Activated CD8-positive, alpha-beta T cell treated with anti-CD3 and anti-CD28 coated beads, Interleukin-2, amount 10 ng/mL, durations not matched to agents 7 days and 5 days (primary cell): Measurements from ENCODE around the gene FREY1. TPM values are rescaled to one million over a fixed set of nuclear protein-coding genes. Genes with fewer than 3 reads are reported as not detected.
A peak's percentile ranks its signal among the peaks of the same experiment; 100 is the strongest.
"Not testable (repeated sequence)": the region's sequence is repeated elsewhere in the genome, so short reads cannot be mapped to it uniquely, and the experiment has no call there.

ENCODE experiments used
- ATAC-seq: fragments of 150-1000 bp; cut with Tn5 transposase; one replicate; pipeline ENCODE4 v1.10.0; 2021; ENCODE audit warnings: moderate library complexity
- CTCF ChIA-PET: fragments of 350-600 bp; sonication (Branson Sonifier 250); formaldehyde crosslinking; loops from one replicate; lab custom pipeline; 2021; ENCODE audit warnings: antibody characterized with exemption; lab: Charles Lee
- POLR2A ChIA-PET: fragments of 350-600 bp; sonication (Branson Sonifier 250); formaldehyde crosslinking; loops from one replicate; lab custom pipeline; 2021; ENCODE audit warnings: antibody characterized with exemption; lab: Charles Lee
- DNase-seq: peaks from one replicate; pipeline ENCODE4 v3.0.0-alpha.2; 2020
- H3K27ac Mint-ChIP-seq: one replicate; pipeline ENCODE4 v1.8.0; 2021; ENCODE audit warnings: mild to moderate bottlenecking, mixed read lengths
- H3K27me3 Mint-ChIP-seq: one replicate; pipeline ENCODE4 v1.8.0; 2021; ENCODE audit warnings: low read depth, mixed read lengths
- H3K36me3 Mint-ChIP-seq: one replicate; pipeline ENCODE4 v1.8.0; 2021; ENCODE audit warnings: low read depth, mixed read lengths
- H3K4me1 Mint-ChIP-seq: one replicate; pipeline ENCODE4 v1.8.0; 2021; ENCODE audit warnings: low read depth, mixed read lengths
- H3K4me3 Mint-ChIP-seq: one replicate; pipeline ENCODE4 v1.8.0; 2021; ENCODE audit warnings: mild to moderate bottlenecking, mixed read lengths
- H3K9me3 Mint-ChIP-seq: one replicate; pipeline ENCODE4 v1.8.0; 2022; ENCODE audit warnings: mixed read lengths; ENCODE audit not compliant: insufficient read depth
- total RNA-seq, 2 experiments: library from RNA; stranded (reverse); gene quantifications; one replicate each; pipeline ENCODE4 v1.2.3, GENCODE V29; 2021

The FREY1 gene
- total RNA-seq, 2 experiments from 2014 or later = 2.1 TPM

- POLR2A ChIA-PET, H3K36me3 Mint-ChIP-seq, DNase-seq, H3K9me3 Mint-ChIP-seq, ATAC-seq, H3K4me1 Mint-ChIP-seq, H3K27ac Mint-ChIP-seq: not testable (repeated sequence)
- CTCF ChIA-PET = interaction anchor here (0.8 kb wide), 1 partner anchor 10 kb away, joined by 3 read pairs; no protein-coding TSS in a partner anchor
- Mint-ChIP-seq H3K4me3 (peak overlapping the region; percentile 57), H3K27me3 (peaks cover 19% of the 10 kb centered on the region)
These were observed 6.8 kb downstream of the FREY1 start for GRCh38 chr11:45900175-45900800.

GRCh38 chr11:45899448-45900174 lies 7.5 kb downstream of the FREY1 start:
- ChIA-PET CTCF (no interaction called here), POLR2A (interaction anchor here (0.6 to 0.9 kb wide), 2 partner anchors 18 to 55 kb away, joined by 3 read pairs; partner anchors contain the start of gene PEX16)
- Mint-ChIP-seq H3K27ac (no peak overlapping the region), H3K9me3 (no peaks in the 10 kb centered on the region), H3K4me3 (peak overlapping the region; percentile 40), H3K4me1 (peaks cover 6% of the 10 kb centered on the region), H3K27me3 (peaks cover 19% of the 10 kb centered on the region), H3K36me3 (no peaks in the 10 kb centered on the region)
- peak; percentile 77 for ATAC-seq
- DNase-seq = peak; percentile 75

- H3K4me1 Mint-ChIP-seq = peaks cover 6% of the 10 kb centered on the region
- H3K9me3 Mint-ChIP-seq = no peaks in the 10 kb centered on the region
- no peaks in the 10 kb centered on the region for H3K36me3 Mint-ChIP-seq
- H3K27ac Mint-ChIP-seq = no peak overlapping the region
- POLR2A ChIA-PET = interaction anchor here (0.6 to 0.9 kb wide), 2 partner anchors 19 to 55 kb away, joined by 3 read pairs; partner anchors contain the start of gene PEX16
- no peak overlapping the region for H3K4me3 Mint-ChIP-seq
- no peak for ATAC-seq
- CTCF ChIA-PET = no interaction called here
- H3K27me3 Mint-ChIP-seq = peaks cover 19% of the 10 kb centered on the region
- no peak for DNase-seq
These were observed 8.0 kb downstream of the FREY1 start for GRCh38 chr11:45899086-45899447.

GRCh38 chr11:45897556-45897955 lies 9.5 kb downstream of the FREY1 start:
- Mint-ChIP-seq H3K9me3 (no peaks in the 10 kb centered on the region), H3K27me3 (peaks cover 19% of the 10 kb centered on the region), H3K4me1 (peaks cover 6% of the 10 kb centered on the region), H3K36me3 (no peaks in the 10 kb centered on the region), H3K4me3 (no peak overlapping the region), H3K27ac (no peak overlapping the region)
- POLR2A ChIA-PET = no interaction called here
- CTCF ChIA-PET = interaction anchor here (0.7 kb wide), 1 partner anchor 346 kb away, joined by 3 read pairs; no protein-coding TSS in a partner anchor
- DNase-seq = no peak
- ATAC-seq = no peak

GRCh38 chr11:45896422-45896984 lies 10.6 kb downstream of the FREY1 start:
- Mint-ChIP-seq H3K4me3 (no peak overlapping the region), H3K36me3 (no peaks in the 10 kb centered on the region), H3K27ac (no peak overlapping the region), H3K27me3 (peaks cover 18% of the 10 kb centered on the region), H3K9me3 (no peaks in the 10 kb centered on the region), H3K4me1 (peaks cover 6% of the 10 kb centered on the region)
- CTCF ChIA-PET = no interaction called here
- DNase-seq = no peak
- no peak for ATAC-seq
- POLR2A ChIA-PET = no interaction called here

GRCh38 chr11:45895553-45896259 lies 11.4 kb downstream of the FREY1 start:
- CTCF ChIA-PET = no interaction called here
- ATAC-seq = no peak
- POLR2A ChIA-PET = no interaction called here
- H3K27ac Mint-ChIP-seq = no peak overlapping the region
- no peak for DNase-seq
- H3K4me3 Mint-ChIP-seq = no peak overlapping the region
- H3K36me3 Mint-ChIP-seq = no peaks in the 10 kb centered on the region
- H3K27me3 Mint-ChIP-seq = peaks cover 10% of the 10 kb centered on the region
- H3K9me3 Mint-ChIP-seq = no peaks in the 10 kb centered on the region
- H3K4me1 Mint-ChIP-seq = peaks cover 6% of the 10 kb centered on the region

- H3K9me3 Mint-ChIP-seq = no peaks in the 10 kb centered on the region
- no peak overlapping the region for H3K27ac Mint-ChIP-seq
- no peak overlapping the region for H3K4me3 Mint-ChIP-seq
- no peaks in the 10 kb centered on the region for H3K36me3 Mint-ChIP-seq
- peaks cover 6% of the 10 kb centered on the region for H3K27me3 Mint-ChIP-seq
- ChIA-PET POLR2A (no interaction called here), CTCF (no interaction called here)
- H3K4me1 Mint-ChIP-seq = peaks cover 4% of the 10 kb centered on the region
- ATAC-seq = no peak
- DNase-seq = no peak
These were observed 12.4 kb downstream of the FREY1 start for GRCh38 chr11:45894555-45895247.

- CTCF ChIA-PET = interaction anchor here (1.1 kb wide), 1 partner anchor 37 kb away, joined by 3 read pairs; no protein-coding TSS in a partner anchor
- Mint-ChIP-seq H3K27me3 (peaks cover 2% of the 10 kb centered on the region), H3K9me3 (no peaks in the 10 kb centered on the region), H3K4me3 (no peak overlapping the region), H3K27ac (no peak overlapping the region), H3K4me1 (no peaks in the 10 kb centered on the region), H3K36me3 (no peaks in the 10 kb centered on the region)
- DNase-seq = no peak
- no peak for ATAC-seq
- POLR2A ChIA-PET = no interaction called here
These were observed 14.2 kb downstream of the FREY1 start for GRCh38 chr11:45892856-45893255.

GRCh38 chr11:45890886-45891550 lies 16.1 kb downstream of the FREY1 start:
- no peaks in the 10 kb centered on the region for H3K36me3 Mint-ChIP-seq
- H3K4me1 Mint-ChIP-seq = no peaks in the 10 kb centered on the region
- ATAC-seq = no peak
- DNase-seq = no peak
- H3K4me3 Mint-ChIP-seq = no peak overlapping the region
- ChIA-PET POLR2A (interaction anchor here (0.9 kb wide), 1 partner anchor 12 kb away, joined by 4 read pairs; no protein-coding TSS in a partner anchor), CTCF (interaction anchor here (0.6 kb wide), 1 partner anchor 10 kb away, joined by 3 read pairs; no protein-coding TSS in a partner anchor)
- no peak overlapping the region for H3K27ac Mint-ChIP-seq
- H3K27me3 Mint-ChIP-seq = peaks cover 4% of the 10 kb centered on the region
- H3K9me3 Mint-ChIP-seq = no peaks in the 10 kb centered on the region

- POLR2A ChIA-PET = no interaction called here
- CTCF ChIA-PET = interaction anchor here (0.6 kb wide), 1 partner anchor 11 kb away, joined by 3 read pairs; no protein-coding TSS in a partner anchor
- H3K4me1 Mint-ChIP-seq = peaks cover 3% of the 10 kb centered on the region
- no peaks in the 10 kb centered on the region for H3K9me3 Mint-ChIP-seq
- ATAC-seq (no peak), DNase-seq (no peak)
- no peaks in the 10 kb centered on the region for H3K36me3 Mint-ChIP-seq
- H3K27ac Mint-ChIP-seq = no peak overlapping the region
- H3K27me3 Mint-ChIP-seq = peaks cover 4% of the 10 kb centered on the region
- H3K4me3 Mint-ChIP-seq = no peak overlapping the region
These were observed 17.1 kb downstream of the FREY1 start for GRCh38 chr11:45889966-45890365.

- peaks cover 4% of the 10 kb centered on the region for H3K27me3 Mint-ChIP-seq
- POLR2A ChIA-PET = no interaction called here
These were observed 17.5 kb downstream of the FREY1 start for GRCh38 chr11:45889555-45889954.

More at GRCh38 chr11:45889555-45889954, 17.5 kb downstream of the FREY1 start:
- H3K27ac Mint-ChIP-seq = no peak overlapping the region
- ATAC-seq (no peak), DNase-seq (no peak)
- no peak overlapping the region for H3K4me3 Mint-ChIP-seq
- H3K36me3 Mint-ChIP-seq = no peaks in the 10 kb centered on the region
- no peaks in the 10 kb centered on the region for H3K9me3 Mint-ChIP-seq
- CTCF ChIA-PET = no interaction called here
- peaks cover 3% of the 10 kb centered on the region for H3K4me1 Mint-ChIP-seq
